ENCODE data around the gene NSG1.

NSG1 gene

GRCh38 chr4:4374388-4375098 lies 12.4 kb upstream of the NSG1 start:
- DNase-seq = no peak

DNA sequence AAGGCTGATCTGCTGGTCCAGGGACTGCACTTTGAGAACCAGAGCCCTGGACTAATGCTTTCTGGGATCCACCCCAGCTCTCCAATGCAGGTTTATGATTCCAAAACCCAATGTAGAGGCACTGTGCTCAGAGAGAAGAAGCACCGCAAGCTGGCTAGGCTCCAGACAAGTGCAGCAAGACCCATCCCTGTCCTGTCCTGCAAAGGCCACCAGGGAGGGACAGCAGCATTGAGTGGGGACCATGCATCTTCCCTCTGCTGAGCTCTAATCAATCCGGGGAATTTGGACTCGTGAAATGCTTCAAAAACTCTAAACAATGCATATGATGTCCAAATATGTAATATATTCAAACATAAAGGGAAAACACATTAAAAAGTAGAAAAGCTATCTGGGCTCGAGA lies 10.8 kb upstream of the NSG1 start:
- no peak for DNase-seq

DNA sequence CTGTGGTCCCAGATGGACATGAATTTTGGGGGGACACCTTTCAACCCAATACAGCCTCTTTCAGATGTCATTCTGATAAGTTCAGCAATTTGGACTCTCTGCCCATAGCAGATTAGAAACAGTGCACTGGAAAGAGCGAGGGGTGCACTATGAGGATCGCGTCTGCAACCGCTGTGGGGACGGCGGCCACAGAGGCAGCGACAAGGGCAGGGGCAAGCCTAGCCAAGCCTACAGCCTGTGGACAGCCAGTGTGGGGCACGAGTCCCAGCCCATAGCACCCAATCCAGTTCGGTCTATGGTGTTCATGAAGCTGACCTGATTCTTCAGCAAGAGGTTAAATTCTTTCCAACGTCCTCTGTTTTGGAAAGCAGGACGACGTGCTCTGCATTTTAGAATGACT lies 9.7 kb upstream of the NSG1 start:
- no peak for DNase-seq

- DNase-seq = no peak
Measured at GRCh38 chr4:4377732-4378460, 9.0 kb upstream of the NSG1 start.

DNA sequence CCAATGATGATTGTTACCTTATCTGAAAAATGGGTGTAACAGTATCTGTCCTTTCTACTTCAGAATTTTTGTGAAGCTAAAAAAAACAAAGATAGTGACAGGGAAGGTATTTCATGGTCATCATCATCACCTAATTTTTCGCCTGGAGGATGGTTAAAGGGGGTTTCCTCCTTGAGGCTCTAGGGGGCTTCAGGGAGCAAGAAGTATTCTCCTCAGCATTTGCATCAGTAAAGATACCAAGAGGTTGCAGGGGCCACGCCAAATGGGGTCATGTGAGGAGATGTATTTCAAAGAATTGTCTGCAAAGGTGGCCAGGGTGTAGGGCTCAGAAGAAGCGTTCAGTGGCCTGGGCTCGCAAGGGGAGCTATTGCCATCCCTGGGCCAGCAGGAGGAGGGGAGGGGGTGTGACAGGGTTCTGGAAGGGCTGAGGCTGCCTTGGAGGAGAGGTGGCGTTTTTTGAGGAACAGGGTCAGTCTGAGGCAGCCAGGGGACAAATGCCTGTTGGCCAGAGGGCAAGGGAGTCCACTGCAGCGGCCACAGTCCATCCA lies 7.3 kb upstream of the NSG1 start:
- no peak for DNase-seq

- DNase-seq = no peak
Measured at GRCh38 chr4:4383085-4383484, 3.8 kb upstream of the NSG1 start.

DNA sequence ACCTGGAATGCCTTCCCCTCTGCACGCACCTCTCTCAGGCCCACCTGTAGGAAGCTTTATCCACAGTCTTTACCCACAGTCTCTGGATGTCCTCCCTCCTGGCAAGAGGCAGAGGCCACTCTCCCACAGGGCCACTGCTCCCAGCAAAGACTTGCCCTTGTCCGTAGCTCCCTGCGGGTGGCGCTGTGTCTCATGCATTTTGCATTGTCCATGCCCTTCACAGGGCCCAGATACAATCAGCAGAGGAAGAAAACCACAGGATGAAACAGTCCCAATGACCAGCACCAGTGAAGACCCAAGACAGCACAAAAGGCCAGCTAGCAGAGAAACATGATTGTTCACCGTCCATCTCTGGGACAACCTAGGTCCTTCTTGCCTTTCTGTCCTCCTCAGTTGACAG lies 2.1 kb upstream of the NSG1 start:
- DNase-seq = no peak

- no peak for DNase-seq
Measured at GRCh38 chr4:4385729-4386295, 1.1 kb upstream of the NSG1 start.

DNA sequence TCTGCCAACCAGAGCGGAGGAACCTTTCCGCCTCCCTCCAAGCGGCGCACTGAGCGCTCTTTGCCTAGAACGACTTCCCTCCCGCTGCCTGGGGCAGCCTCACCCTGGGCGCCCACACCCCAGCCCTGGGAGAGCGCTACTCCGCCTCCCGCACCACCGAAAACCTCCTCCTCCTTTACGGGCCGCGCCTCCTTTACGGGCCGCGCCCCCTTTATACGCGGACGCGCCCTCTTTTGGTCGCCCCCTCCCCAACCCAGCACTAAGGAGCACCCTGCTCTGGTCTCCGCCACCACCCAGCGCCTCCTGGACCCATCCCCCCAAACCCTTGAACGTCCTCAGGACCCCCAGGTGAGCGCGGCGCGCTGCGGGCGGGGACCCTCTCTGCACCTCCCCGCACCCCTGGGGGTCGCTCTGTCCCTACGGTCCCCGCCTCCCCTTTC lies 586 bp upstream of the NSG1 start:
- no peak for DNase-seq

- DNase-seq = no peak
Measured at GRCh38 chr4:4387531-4388310, 819 bp downstream of the NSG1 start.

GRCh38 chr4:4388311-4388790 lies 1.4 kb downstream of the NSG1 start:
- no peak for DNase-seq

GRCh38 chr4:4388836-4389575 lies 2.1 kb downstream of the NSG1 start:
- no peak for DNase-seq

DNA sequence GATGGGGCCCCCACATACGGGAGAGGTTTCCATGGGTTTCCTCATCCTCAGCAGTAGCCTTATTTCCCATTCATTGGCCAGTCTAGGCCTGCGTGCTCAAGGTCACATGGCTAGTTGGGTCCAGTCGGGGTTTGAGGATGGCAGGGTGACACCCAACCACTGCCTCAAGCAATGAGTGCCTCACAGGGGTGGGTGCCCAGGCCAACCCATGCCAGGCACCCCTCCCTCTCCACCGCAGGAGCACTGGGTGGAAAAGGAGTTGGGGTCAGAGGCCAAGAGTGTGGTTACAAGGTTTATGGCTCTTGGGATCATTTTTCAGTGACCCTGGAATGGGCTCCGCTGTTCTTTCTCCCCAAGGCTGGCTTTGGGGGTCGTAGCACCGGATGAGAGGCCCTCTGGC lies 3.1 kb downstream of the NSG1 start:
- DNase-seq = no peak

DNA sequence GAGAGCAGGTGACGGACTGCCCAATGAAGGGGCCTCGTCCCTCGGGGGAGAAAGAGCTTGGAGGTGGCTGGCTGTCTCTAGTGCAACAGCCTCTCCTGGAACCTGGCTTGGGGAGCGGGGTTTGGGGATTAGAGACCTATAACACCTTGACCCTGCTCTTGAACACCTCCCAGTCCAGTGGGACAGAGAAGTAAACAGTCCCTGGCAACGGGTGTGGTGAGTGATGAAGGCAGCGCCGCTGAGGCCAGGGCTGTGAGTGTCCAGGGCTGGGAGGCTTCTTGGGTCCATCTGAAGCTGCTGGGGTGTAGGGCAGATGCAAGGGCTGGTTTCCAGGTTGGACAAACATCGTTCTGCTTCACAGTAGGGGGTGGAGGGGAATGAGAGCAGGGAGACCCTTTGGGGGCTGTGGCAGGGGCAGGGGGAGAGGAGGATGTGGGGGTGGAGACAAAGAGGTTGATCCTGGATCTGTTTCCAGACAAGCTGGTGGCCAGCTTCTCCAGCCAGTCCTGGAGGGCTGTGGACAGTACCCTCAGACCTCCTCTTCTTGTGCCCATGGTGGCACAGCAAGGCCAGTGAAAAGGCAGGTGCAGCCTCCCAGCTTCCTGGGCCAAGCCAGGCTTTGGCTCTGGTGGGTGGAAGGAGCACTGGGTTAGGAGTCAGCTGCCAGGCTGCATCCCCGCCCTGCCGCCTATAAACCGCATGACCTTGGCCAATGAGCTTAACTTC lies 3.8 kb downstream of the NSG1 start:
- DNase-seq = no peak

DNA sequence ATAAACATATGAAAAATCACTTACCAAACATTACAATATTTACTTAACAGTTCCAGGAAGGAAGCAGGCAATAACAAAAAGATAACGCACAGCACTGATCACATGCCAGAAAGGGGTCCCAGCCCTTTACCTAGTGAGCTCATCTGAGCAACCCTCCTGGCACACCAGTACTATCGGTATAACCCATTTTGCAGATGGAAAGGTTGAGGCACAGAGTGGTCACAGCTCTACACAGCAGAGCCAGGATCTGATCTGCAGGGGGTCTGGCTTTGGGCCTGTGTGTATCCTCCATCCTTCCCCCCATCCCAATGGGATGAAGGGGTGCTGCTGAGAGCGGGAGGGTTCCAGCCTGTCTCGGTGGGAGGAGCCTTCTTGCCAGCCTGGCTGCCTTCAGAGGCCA lies 5.0 kb downstream of the NSG1 start:
- DNase-seq = no peak

DNA sequence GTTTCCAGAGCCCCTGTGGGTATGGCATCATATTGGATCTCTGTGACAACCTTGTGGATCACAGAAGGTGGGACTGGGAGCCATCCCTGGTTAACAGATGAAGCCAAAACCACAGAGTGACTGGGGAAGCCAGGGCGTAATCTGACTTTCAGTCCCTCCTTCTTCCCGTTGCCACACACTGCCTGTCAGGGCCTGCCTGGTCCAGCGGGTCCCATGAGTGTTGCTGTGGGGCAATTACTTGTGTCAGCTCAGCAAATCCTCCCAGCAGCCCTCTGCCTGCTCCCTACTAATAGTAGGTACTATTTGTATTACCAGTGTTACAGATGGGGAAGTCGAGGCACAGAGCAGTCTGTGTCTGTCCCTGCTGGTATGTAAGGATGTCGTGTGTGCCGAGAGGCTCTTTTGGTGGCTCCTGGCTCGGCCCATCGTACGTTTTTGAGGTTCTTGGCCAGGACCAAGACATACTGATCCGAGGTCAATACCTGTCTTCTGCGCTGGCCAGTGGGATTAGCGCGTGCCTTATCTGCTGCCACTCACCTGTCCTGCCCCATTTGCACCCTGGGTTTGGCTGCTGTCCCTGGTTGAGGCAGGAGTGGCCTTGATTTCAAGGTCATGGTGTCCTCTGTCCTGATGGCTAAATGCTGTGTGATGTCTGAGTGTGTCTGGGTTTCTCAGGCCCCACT lies 5.7 kb downstream of the NSG1 start:
- DNase-seq = no peak

- DNase-seq = no peak
Measured at GRCh38 chr4:4394644-4395043, 7.7 kb downstream of the NSG1 start.

- DNase-seq = no peak
Measured at GRCh38 chr4:4395371-4395770, 8.5 kb downstream of the NSG1 start.

GRCh38 chr4:4395849-4396627 lies 9.1 kb downstream of the NSG1 start:
- no peak for DNase-seq

All from activated CD4-positive, CD25-positive, alpha-beta regulatory T cell (primary cell).